ENCODE results near the gene CDH12. TPM values are rescaled to one million over a fixed set of nuclear protein-coding genes. Genes with fewer than 3 reads are reported as not detected.

Gene CDH12
- polyA plus RNA-seq, 4 donors, result 2.6 TPM; not detected in 3

- DNase-seq, result no peak
- WGBS, 3 donors, result 23 to 68% (median 41%) methylated on average over 1 of the region's 1 CpG
These were observed 963.6 kb downstream of the CDH12 start for GRCh38 chr5:21889581-21889980.

GRCh38 chr5:21882074-21882745, 970.9 kb downstream of the CDH12 start:
- FAIRE-seq, result no peak
- WGBS, 3 donors, result 83 to 85% (median 85%) methylated on average over 15 to 17 of the region's 17 CpGs

More at GRCh38 chr5:21889581-21889980, 963.6 kb downstream of the CDH12 start:
- Histone ChIP-seq H3K4me3 (ENCODE audit: low read depth in 1 of 3, low read length in 3 of 3) (no peak overlapping the region), H3K9me3 (ENCODE audit: control insufficient read depth in 2 of 2, insufficient read depth in 1 of 2, low read depth in 1 of 2, low read length in 1 of 2) (no peaks in the 10 kb centered on the region), H3K36me3 (ENCODE audit: control insufficient read depth in 3 of 3, insufficient read depth in 2 of 3, low read depth in 1 of 3, low read length in 3 of 3) (no peaks in the 10 kb centered on the region), H3K27me3 (ENCODE audit: control insufficient read depth in 3 of 3, insufficient read depth in 3 of 3, low read length in 3 of 3) (no peaks in the 10 kb centered on the region), H3K4me1 (ENCODE audit: control insufficient read depth in 3 of 3, insufficient read depth in 2 of 3, low read depth in 1 of 3, low read length in 2 of 3) (no peaks in the 10 kb centered on the region), H3K27ac (ENCODE audit: low read depth in 1 of 3, low read length in 2 of 3) (no peak overlapping the region)
- FAIRE-seq, result no peak

GRCh38 chr5:21880164-21880563, 973.0 kb downstream of the CDH12 start:
- H3K9me3 ChIP-seq (ENCODE audit: control insufficient read depth in 2 of 2, insufficient read depth in 1 of 2, low read depth in 1 of 2, low read length in 1 of 2), result no peaks in the 10 kb centered on the region
- no peaks in the 10 kb centered on the region for H3K27me3 ChIP-seq (ENCODE audit: control insufficient read depth in 3 of 3, insufficient read depth in 3 of 3, low read length in 3 of 3)
- H3K4me3 ChIP-seq (ENCODE audit: low read depth in 1 of 3, low read length in 3 of 3), result no peak overlapping the region
- H3K36me3 ChIP-seq (ENCODE audit: control insufficient read depth in 3 of 3, insufficient read depth in 2 of 3, low read depth in 1 of 3, low read length in 3 of 3), result no peaks in the 10 kb centered on the region
- H3K4me1 ChIP-seq (ENCODE audit: control insufficient read depth in 3 of 3, insufficient read depth in 2 of 3, low read depth in 1 of 3, low read length in 2 of 3), result no peaks in the 10 kb centered on the region
- WGBS, 3 donors, result 72 to 85% (median 83%) methylated on average over 2 of the region's 2 CpGs
- DNase-seq (no peak), FAIRE-seq (no peak)
- no peak overlapping the region for H3K27ac ChIP-seq (ENCODE audit: low read depth in 1 of 3, low read length in 2 of 3)

More at GRCh38 chr5:21882074-21882745, 970.9 kb downstream of the CDH12 start:
- Histone ChIP-seq H3K9me3 (ENCODE audit: control insufficient read depth in 2 of 2, insufficient read depth in 1 of 2, low read depth in 1 of 2, low read length in 1 of 2) (no peaks in the 10 kb centered on the region), H3K27ac (ENCODE audit: low read depth in 1 of 3, low read length in 2 of 3) (no peak overlapping the region), H3K4me1 (ENCODE audit: control insufficient read depth in 3 of 3, insufficient read depth in 2 of 3, low read depth in 1 of 3, low read length in 2 of 3) (no peaks in the 10 kb centered on the region), H3K27me3 (ENCODE audit: control insufficient read depth in 3 of 3, insufficient read depth in 3 of 3, low read length in 3 of 3) (no peaks in the 10 kb centered on the region), H3K36me3 (ENCODE audit: control insufficient read depth in 3 of 3, insufficient read depth in 2 of 3, low read depth in 1 of 3, low read length in 3 of 3) (no peaks in the 10 kb centered on the region), H3K4me3 (ENCODE audit: low read depth in 1 of 3, low read length in 3 of 3) (no peak overlapping the region)
- DNase-seq, result no peak

GRCh38 chr5:21862986-21863385, 990.2 kb downstream of the CDH12 start:
- WGBS, 3 donors, result 51 to 55% (median 52%) methylated on average over 3 of the region's 3 CpGs
- no peak for DNase-seq
- Histone ChIP-seq H3K4me3 (ENCODE audit: low read depth in 1 of 3, low read length in 3 of 3) (no peak overlapping the region), H3K27ac (ENCODE audit: low read depth in 1 of 3, low read length in 2 of 3) (no peak overlapping the region), H3K9me3 (ENCODE audit: control insufficient read depth in 2 of 2, insufficient read depth in 1 of 2, low read depth in 1 of 2, low read length in 1 of 2) (no peaks in the 10 kb centered on the region), H3K4me1 (ENCODE audit: control insufficient read depth in 3 of 3, insufficient read depth in 2 of 3, low read depth in 1 of 3, low read length in 2 of 3) (no peaks in the 10 kb centered on the region), H3K36me3 (ENCODE audit: control insufficient read depth in 3 of 3, insufficient read depth in 2 of 3, low read depth in 1 of 3, low read length in 3 of 3) (no peaks in the 10 kb centered on the region), H3K27me3 (ENCODE audit: control insufficient read depth in 3 of 3, insufficient read depth in 3 of 3, low read length in 3 of 3) (no peaks in the 10 kb centered on the region)
- FAIRE-seq, result no peak

- FAIRE-seq (no peak), DNase-seq (no peak)
- Histone ChIP-seq H3K27me3 (ENCODE audit: control insufficient read depth in 3 of 3, insufficient read depth in 3 of 3, low read length in 3 of 3) (no peaks in the 10 kb centered on the region), H3K27ac (ENCODE audit: low read depth in 1 of 3, low read length in 2 of 3) (no peak overlapping the region), H3K9me3 (ENCODE audit: control insufficient read depth in 2 of 2, insufficient read depth in 1 of 2, low read depth in 1 of 2, low read length in 1 of 2) (no peaks in the 10 kb centered on the region), H3K4me3 (ENCODE audit: low read depth in 1 of 3, low read length in 3 of 3) (no peak overlapping the region), H3K4me1 (ENCODE audit: control insufficient read depth in 3 of 3, insufficient read depth in 2 of 3, low read depth in 1 of 3, low read length in 2 of 3) (no peaks in the 10 kb centered on the region), H3K36me3 (ENCODE audit: control insufficient read depth in 3 of 3, insufficient read depth in 2 of 3, low read depth in 1 of 3, low read length in 3 of 3) (no peaks in the 10 kb centered on the region)
- WGBS, 3 donors, result 10 to 49% (median 13%) methylated on average over 2 of the region's 2 CpGs
These were observed 994.7 kb downstream of the CDH12 start for GRCh38 chr5:21858441-21858840.

- no peak for DNase-seq
- no peak overlapping the region for H3K4me3 ChIP-seq (ENCODE audit: low read depth in 1 of 3, low read length in 3 of 3)
- no peaks in the 10 kb centered on the region for H3K4me1 ChIP-seq (ENCODE audit: control insufficient read depth in 3 of 3, insufficient read depth in 2 of 3, low read depth in 1 of 3, low read length in 2 of 3)
- H3K27ac ChIP-seq (ENCODE audit: low read depth in 1 of 3, low read length in 2 of 3), result no peak overlapping the region
- H3K27me3 ChIP-seq (ENCODE audit: control insufficient read depth in 3 of 3, insufficient read depth in 3 of 3, low read length in 3 of 3), result no peaks in the 10 kb centered on the region
- no peak for FAIRE-seq
- no peaks in the 10 kb centered on the region for H3K36me3 ChIP-seq (ENCODE audit: control insufficient read depth in 3 of 3, insufficient read depth in 2 of 3, low read depth in 1 of 3, low read length in 3 of 3)
- H3K9me3 ChIP-seq (ENCODE audit: control insufficient read depth in 2 of 2, insufficient read depth in 1 of 2, low read depth in 1 of 2, low read length in 1 of 2), result no peaks in the 10 kb centered on the region
- WGBS, 3 donors, result 77 to 88% (median 78%) methylated on average over 3 of the region's 3 CpGs
These were observed 996.2 kb downstream of the CDH12 start for GRCh38 chr5:21856987-21857386.

GRCh38 chr5:21847300-21847699, 1005.8 kb downstream of the CDH12 start:
- no peaks in the 10 kb centered on the region for H3K27me3 ChIP-seq (ENCODE audit: control insufficient read depth in 3 of 3, insufficient read depth in 3 of 3, low read length in 3 of 3)
- no peak for FAIRE-seq
- WGBS, 3 donors, result 49 to 63% (median 63%) methylated on average over 2 of the region's 2 CpGs
- no peak for DNase-seq
- H3K9me3 ChIP-seq (ENCODE audit: control insufficient read depth in 2 of 2, insufficient read depth in 1 of 2, low read depth in 1 of 2, low read length in 1 of 2), result no peaks in the 10 kb centered on the region
- no peak overlapping the region for H3K4me3 ChIP-seq (ENCODE audit: low read depth in 1 of 3, low read length in 3 of 3)
- no peaks in the 10 kb centered on the region for H3K4me1 ChIP-seq (ENCODE audit: control insufficient read depth in 3 of 3, insufficient read depth in 2 of 3, low read depth in 1 of 3, low read length in 2 of 3)
- no peaks in the 10 kb centered on the region for H3K36me3 ChIP-seq (ENCODE audit: control insufficient read depth in 3 of 3, insufficient read depth in 2 of 3, low read depth in 1 of 3, low read length in 3 of 3)
- no peak overlapping the region for H3K27ac ChIP-seq (ENCODE audit: low read depth in 1 of 3, low read length in 2 of 3)

GRCh38 chr5:21844960-21845359, 1008.2 kb downstream of the CDH12 start:
- WGBS, 3 donors, result 83 to 95% (median 93%) methylated on average over 1 of the region's 1 CpG
- no peaks in the 10 kb centered on the region for H3K36me3 ChIP-seq (ENCODE audit: control insufficient read depth in 3 of 3, insufficient read depth in 2 of 3, low read depth in 1 of 3, low read length in 3 of 3)
- no peaks in the 10 kb centered on the region for H3K4me1 ChIP-seq (ENCODE audit: control insufficient read depth in 3 of 3, insufficient read depth in 2 of 3, low read depth in 1 of 3, low read length in 2 of 3)
- FAIRE-seq (no peak), DNase-seq (no peak)
- no peaks in the 10 kb centered on the region for H3K9me3 ChIP-seq (ENCODE audit: control insufficient read depth in 2 of 2, insufficient read depth in 1 of 2, low read depth in 1 of 2, low read length in 1 of 2)
- H3K27me3 ChIP-seq (ENCODE audit: control insufficient read depth in 3 of 3, insufficient read depth in 3 of 3, low read length in 3 of 3), result no peaks in the 10 kb centered on the region
- no peak overlapping the region for H3K27ac ChIP-seq (ENCODE audit: low read depth in 1 of 3, low read length in 2 of 3)
- H3K4me3 ChIP-seq (ENCODE audit: low read depth in 1 of 3, low read length in 3 of 3), result no peak overlapping the region

- Histone ChIP-seq H3K27me3 (ENCODE audit: control insufficient read depth in 3 of 3, insufficient read depth in 3 of 3, low read length in 3 of 3) (no peaks in the 10 kb centered on the region), H3K36me3 (ENCODE audit: control insufficient read depth in 3 of 3, insufficient read depth in 2 of 3, low read depth in 1 of 3, low read length in 3 of 3) (no peaks in the 10 kb centered on the region), H3K4me1 (ENCODE audit: control insufficient read depth in 3 of 3, insufficient read depth in 2 of 3, low read depth in 1 of 3, low read length in 2 of 3) (no peaks in the 10 kb centered on the region), H3K4me3 (ENCODE audit: low read depth in 1 of 3, low read length in 3 of 3) (no peak overlapping the region), H3K9me3 (ENCODE audit: control insufficient read depth in 2 of 2, insufficient read depth in 1 of 2, low read depth in 1 of 2, low read length in 1 of 2) (no peaks in the 10 kb centered on the region), H3K27ac (ENCODE audit: low read depth in 1 of 3, low read length in 2 of 3) (no peak overlapping the region)
- FAIRE-seq (no peak), DNase-seq (peak in 1 of 2 donors; percentile 49)
These were observed 1018.3 kb downstream of the CDH12 start for GRCh38 chr5:21834863-21835262.

Data from small intestine (tissue), 7 donors.